Astrocyte (in vitro differentiated cells and primary cell): Measurements from ENCODE around the gene OR52R1.

Source experiments
- CTCF ChIP-seq: IDR thresholded peaks from 2 replicates; pipeline ENCODE4 v1.5.1; 2011; ENCODE audit warnings: low read depth, mild to moderate bottlenecking, inconsistent platforms, low read length, moderate library complexity; ENCODE audit not compliant: insufficient read depth
- EZH2 ChIP-seq: IDR thresholded peaks from 2 replicates; pipeline ENCODE4 v1.6.1; 2012; ENCODE audit warnings: mild to moderate bottlenecking, low read length, inconsistent platforms; ENCODE audit not compliant: insufficient read depth

- TF ChIP-seq CTCF (no peak), EZH2 (no peak)
Measured at GRCh38 chr11:4830346-4830745, 26.2 kb upstream of the OR52R1 start.
